Ascending aorta (tissue), 2 donors: ENCODE measurements around the gene SLC19A1. TPM values are rescaled to one million over a fixed set of nuclear protein-coding genes. Genes with fewer than 3 reads are reported as not detected.

Experiments
- DNase-seq, 2 donors: peaks; one replicate each; pipeline ENCODE4 v3.0.0-alpha.2; 2019; ENCODE audit warnings: low spot score in 2 of 2
- H3K27ac ChIP-seq, 2 donors: fragments of 200-600 bp; sonication (generic); one replicate each; pipeline ENCODE4 v1.5.1; 2016 to 2017; ENCODE audit warnings: mild to moderate bottlenecking in 1 of 2
- H3K27me3 ChIP-seq: fragments of 200-600 bp; sonication (generic); one replicate; pipeline ENCODE4 v1.5.1; 2017
- H3K36me3 ChIP-seq, 2 donors: fragments of 200-600 bp; sonication (generic); one replicate each; pipeline ENCODE4 v1.5.1; 2016
- H3K4me1 ChIP-seq, 2 donors: fragments of 200-600 bp; sonication (generic); one replicate each; pipeline ENCODE4 v1.5.1; 2016 to 2017; ENCODE audit warnings: mild to moderate bottlenecking in 1 of 2
- H3K4me3 ChIP-seq, 2 donors: fragments of 200-600 bp; sonication (generic); one replicate each; pipeline ENCODE4 v1.5.1; 2016 to 2017; ENCODE audit warnings: mild to moderate bottlenecking in 1 of 2
- H3K9me3 ChIP-seq, 2 donors: fragments of 200-600 bp; sonication (generic); one replicate each; pipeline ENCODE4 v1.5.1; 2016
- intact Hi-C: fragments of 100-400 bp; cut with DNase I; formaldehyde crosslinking; loops from one replicate; pipeline ENCODE4 v1.15.1; 2023
- total RNA-seq: library from RNA; depleted of rRNA; stranded (reverse); fragments of >200 nt; gene quantifications from one replicate; pipeline ENCODE4 v1.1.0, GENCODE V29; 2016
- TF ChIP-seq, protein P1 (sequence below), 3 experiments: fragments of 200-600 bp in 2 of 3; fragments of 450-650 bp in 1 of 3; sonication (generic) in 2 of 3; IDR thresholded peaks; one replicate each; pipeline ENCODE4 v1.5.1; 2016 to 2019; ENCODE audit warnings: antibody characterized with exemption in 3 of 3, mild to moderate bottlenecking in 1 of 3, moderate library complexity in 1 of 3

SLC19A1 gene
- total RNA-seq, 1 donor from 2014 or later = 8.4 TPM

DNA sequence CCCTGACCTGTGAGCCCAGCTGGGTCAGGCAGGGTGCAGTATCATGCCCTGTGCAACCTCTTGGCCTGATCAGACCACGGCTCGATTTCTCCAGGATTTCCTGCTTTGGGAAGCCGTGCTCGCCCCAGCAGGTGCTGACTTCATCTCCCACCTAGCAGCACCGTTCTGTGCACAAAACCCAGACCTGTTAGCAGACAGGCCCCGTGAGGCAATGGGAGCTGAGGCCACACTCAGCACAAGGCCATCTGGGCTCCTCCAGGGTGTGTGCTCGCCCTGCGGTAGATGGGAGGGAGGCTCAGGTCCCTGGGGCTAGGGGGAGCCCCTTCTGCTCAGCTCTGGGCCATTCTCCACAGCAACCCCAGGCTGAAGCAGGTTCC, 29.6 kb downstream of the SLC19A1 start:
- no peak for DNase-seq
- H3K4me1 ChIP-seq = no peaks in the 10 kb centered on the region
- H3K27me3 ChIP-seq = no peaks in the 10 kb centered on the region
- H3K27ac ChIP-seq = no peak overlapping the region
- H3K36me3 ChIP-seq = peaks cover 29 to 43% of the 10 kb centered on the region in 2 donors
- TF ChIP-seq, protein P1, sequence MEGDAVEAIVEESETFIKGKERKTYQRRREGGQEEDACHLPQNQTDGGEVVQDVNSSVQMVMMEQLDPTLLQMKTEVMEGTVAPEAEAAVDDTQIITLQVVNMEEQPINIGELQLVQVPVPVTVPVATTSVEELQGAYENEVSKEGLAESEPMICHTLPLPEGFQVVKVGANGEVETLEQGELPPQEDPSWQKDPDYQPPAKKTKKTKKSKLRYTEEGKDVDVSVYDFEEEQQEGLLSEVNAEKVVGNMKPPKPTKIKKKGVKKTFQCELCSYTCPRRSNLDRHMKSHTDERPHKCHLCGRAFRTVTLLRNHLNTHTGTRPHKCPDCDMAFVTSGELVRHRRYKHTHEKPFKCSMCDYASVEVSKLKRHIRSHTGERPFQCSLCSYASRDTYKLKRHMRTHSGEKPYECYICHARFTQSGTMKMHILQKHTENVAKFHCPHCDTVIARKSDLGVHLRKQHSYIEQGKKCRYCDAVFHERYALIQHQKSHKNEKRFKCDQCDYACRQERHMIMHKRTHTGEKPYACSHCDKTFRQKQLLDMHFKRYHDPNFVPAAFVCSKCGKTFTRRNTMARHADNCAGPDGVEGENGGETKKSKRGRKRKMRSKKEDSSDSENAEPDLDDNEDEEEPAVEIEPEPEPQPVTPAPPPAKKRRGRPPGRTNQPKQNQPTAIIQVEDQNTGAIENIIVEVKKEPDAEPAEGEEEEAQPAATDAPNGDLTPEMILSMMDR (IDR thresholded peaks at IDR 0.05) = no peak
- intact Hi-C loops = no loop called here
- peaks cover 5 to 7% of the 10 kb centered on the region in 2 donors for H3K9me3 ChIP-seq
- no peak overlapping the region for H3K4me3 ChIP-seq

DNA sequence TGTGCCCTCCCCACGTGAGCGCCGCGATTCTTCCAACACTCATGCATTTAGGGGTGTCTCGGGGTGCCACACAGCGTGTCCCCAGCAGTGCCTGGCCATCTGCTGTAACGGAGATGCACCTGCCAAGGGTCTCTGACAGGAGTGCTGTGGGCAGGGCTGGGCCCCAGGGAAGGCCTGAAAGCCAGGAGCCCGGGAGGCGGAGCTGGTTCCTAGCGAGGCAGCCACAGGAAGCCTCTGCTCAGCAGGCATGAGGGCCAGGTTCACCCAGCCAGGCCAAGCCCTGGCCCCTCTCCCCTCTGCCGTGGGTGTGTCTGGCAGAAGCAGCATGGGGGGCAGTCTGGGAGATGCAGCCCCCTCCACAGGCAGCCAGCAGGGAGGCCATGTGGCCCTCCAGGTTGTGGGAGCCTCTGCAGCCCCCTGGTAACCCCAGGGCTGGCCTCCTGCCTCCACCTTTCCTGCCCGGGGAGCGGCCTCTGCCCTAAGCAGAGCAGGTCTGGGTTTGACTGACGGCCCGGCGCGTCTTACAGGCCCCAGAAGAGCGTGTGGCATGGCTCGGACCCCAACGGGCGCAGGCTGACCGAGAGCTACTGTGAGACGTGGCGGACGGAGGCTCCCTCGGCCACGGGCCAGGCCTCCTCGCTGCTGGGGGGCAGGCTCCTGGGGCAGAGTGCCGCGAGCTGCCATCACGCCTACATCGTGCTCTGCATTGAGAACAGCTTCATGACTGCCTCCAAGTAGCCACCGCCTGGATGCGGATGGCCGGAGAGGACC, 30.4 kb downstream of the SLC19A1 start:
- TF ChIP-seq, protein P1 (IDR thresholded peaks at IDR 0.05) = no peak
- intact Hi-C loops = no loop called here
- no peak overlapping the region for H3K4me3 ChIP-seq
- H3K9me3 ChIP-seq = no peaks in the 10 kb centered on the region
- no peaks in the 10 kb centered on the region for H3K4me1 ChIP-seq
- no peak overlapping the region for H3K27ac ChIP-seq
- peaks cover 29 to 47% of the 10 kb centered on the region in 2 donors for H3K36me3 ChIP-seq
- H3K27me3 ChIP-seq = no peaks in the 10 kb centered on the region
- DNase-seq = no peak

DNA sequence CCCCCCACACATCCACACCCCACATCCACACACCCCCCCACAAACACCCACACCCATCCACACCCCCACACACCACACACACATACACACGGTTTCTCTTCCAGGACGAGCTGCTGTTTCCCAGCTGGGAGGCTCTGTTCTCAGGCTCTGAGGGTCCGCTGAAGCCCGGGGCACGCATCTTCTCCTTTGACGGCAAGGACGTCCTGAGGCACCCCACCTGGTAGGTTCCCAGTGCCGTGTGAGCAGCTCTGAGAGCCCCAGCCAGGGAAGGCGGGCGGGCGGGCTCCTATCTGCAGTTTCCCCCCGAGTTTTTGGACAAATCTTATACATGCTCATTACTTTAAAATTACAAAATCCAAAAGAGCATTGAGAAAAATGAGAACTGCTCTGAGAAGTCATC, 31.2 kb downstream of the SLC19A1 start:
- H3K4me1 ChIP-seq = no peaks in the 10 kb centered on the region
- H3K27ac ChIP-seq = no peak overlapping the region
- H3K9me3 ChIP-seq = no peaks in the 10 kb centered on the region
- no peak overlapping the region for H3K4me3 ChIP-seq
- H3K27me3 ChIP-seq = no peaks in the 10 kb centered on the region
- intact Hi-C loops = no loop called here
- TF ChIP-seq, protein P1 (IDR thresholded peaks at IDR 0.05) = no peak
- peaks cover 29 to 54% of the 10 kb centered on the region in 2 donors for H3K36me3 ChIP-seq
- no peak for DNase-seq

DNA sequence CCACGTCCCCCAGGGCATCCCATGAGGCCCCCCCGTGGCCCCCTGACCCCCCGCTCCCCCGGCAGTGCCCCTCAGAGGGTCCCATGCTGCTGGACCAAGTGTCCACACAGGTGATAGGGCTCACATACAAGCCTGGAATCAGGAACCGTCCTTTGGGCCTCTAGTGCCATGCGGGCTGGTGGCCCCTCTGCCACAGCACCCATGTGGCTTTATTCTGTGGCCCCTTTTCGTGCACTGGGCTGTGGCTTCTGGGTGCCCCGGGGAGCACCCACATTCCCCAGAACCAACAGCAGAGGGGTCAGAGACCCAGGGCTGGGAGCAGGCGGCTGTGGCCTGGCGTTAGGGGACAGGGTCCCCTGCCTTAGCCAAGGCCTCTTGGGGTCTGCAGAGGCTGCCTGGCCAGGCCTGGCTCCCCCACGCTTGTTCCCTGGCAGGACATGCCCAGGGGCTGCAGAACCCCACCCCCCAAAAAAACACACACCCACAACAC, 31.7 kb downstream of the SLC19A1 start:
- intact Hi-C loops = no loop called here
- Histone ChIP-seq H3K4me3 (no peak overlapping the region), H3K36me3 (peaks cover 29 to 59% of the 10 kb centered on the region in 2 donors), H3K27ac (no peak overlapping the region), H3K4me1 (no peaks in the 10 kb centered on the region), H3K27me3 (no peaks in the 10 kb centered on the region), H3K9me3 (no peaks in the 10 kb centered on the region)
- no peak for DNase-seq
- TF ChIP-seq, protein P1 (IDR thresholded peaks at IDR 0.05) = no peak

DNA sequence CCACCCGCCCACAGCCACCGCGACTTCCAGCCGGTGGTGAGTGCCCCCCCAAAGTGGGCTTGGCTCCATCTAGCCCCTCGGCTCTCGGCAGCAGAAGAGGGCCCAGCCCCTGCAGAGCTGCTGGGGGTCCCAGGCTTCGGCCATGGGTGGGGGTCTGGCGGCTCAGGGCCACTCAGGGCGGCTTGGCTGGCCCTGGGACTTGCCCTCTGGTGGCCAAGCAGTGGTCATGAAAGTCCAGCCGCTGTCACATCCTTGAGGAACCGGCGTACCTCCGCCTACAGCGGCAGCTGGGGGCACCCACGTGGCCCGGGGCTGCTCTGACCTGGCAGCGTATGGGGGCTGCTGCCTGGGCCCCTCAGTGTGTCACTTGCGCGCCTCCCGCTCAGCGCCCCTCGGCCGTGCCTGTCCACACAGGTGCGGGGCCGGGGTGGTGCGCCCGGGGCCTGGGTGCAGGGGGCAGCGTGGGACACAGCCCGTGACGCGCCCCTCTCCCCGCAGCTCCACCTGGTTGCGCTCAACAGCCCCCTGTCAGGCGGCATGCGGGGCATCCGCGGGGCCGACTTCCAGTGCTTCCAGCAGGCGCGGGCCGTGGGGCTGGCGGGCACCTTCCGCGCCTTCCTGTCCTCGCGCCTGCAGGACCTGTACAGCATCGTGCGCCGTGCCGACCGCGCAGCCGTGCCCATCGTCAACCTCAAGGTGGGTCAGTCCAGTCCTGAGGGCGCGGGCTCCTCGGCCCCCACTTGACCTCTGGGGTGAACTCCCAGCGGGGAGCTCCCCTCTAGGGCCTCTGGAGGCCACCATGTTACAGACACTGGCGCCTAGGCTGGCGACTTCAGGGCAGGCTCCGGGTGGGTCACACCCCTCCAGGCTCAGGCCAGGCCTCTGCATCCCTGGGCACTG, 32.4 kb downstream of the SLC19A1 start:
- no peaks in the 10 kb centered on the region for H3K4me1 ChIP-seq
- DNase-seq = no peak
- TF ChIP-seq, protein P1 (IDR thresholded peaks at IDR 0.05) = no peak
- no peaks in the 10 kb centered on the region for H3K9me3 ChIP-seq
- no peaks in the 10 kb centered on the region for H3K27me3 ChIP-seq
- intact Hi-C loops = no loop called here
- H3K4me3 ChIP-seq = no peak overlapping the region
- no peak overlapping the region for H3K27ac ChIP-seq
- peaks cover 34 to 66% of the 10 kb centered on the region in 2 donors for H3K36me3 ChIP-seq
